ENCODE measurements around the gene ARID1A. TPM values are rescaled to one million over a fixed set of nuclear protein-coding genes. Genes with fewer than 3 reads are reported as not detected.
A peak's percentile ranks its signal among the peaks of the same experiment; 100 is the strongest.

The ARID1A gene
- total and polyA plus RNA-seq, 2 of the 8 experiments (the other 6 are each of a cell fraction or from before 2014, with no cell fraction given), result 52.1 to 103 TPM

- H3K18ac ChIP-seq (ENCODE audit: extremely low read depth, low read length), result no peak overlapping the region
- CTCF ChIA-PET (ENCODE audit: partially characterized antibody), result interaction anchor here (0.6 kb wide), 1 partner anchor 1197 kb away, joined by 3 read pairs; no protein-coding TSS in a partner anchor
These were observed 371 bp downstream of the ARID1A start for GRCh38 chr1:26696119-26696653.

More at GRCh38 chr1:26696119-26696653, 371 bp downstream of the ARID1A start:
- Histone ChIP-seq H2BK12ac (ENCODE audit: low read depth, low read length) (no peak overlapping the region), H2BK120ac (replicated peaks; ENCODE audit: low read depth, low read length) (no peak overlapping the region), H3K27me3 (replicated peaks in 1 of 4; ENCODE audit: control insufficient read depth in 3 of 4, extremely low read depth in 1 of 4, insufficient read depth in 3 of 4, low read length in 3 of 4) (no peaks in the 10 kb centered on the region), H4K8ac (ENCODE audit: extremely low read depth, insufficient read depth, low read length) (peak overlapping the region; percentile 95), H2AK5ac (ENCODE audit: low read depth, low read length) (no peak overlapping the region), H3K14ac (ENCODE audit: insufficient read length) (no peak overlapping the region), H3K23me2 (ENCODE audit: low read depth, low read length) (peaks cover 16% of the 10 kb centered on the region), H4K91ac (replicated peaks; ENCODE audit: insufficient read length, low read length) (no peak overlapping the region), H3K4me1 (replicated peaks in 1 of 4; ENCODE audit: control insufficient read depth in 3 of 4, insufficient read depth in 4 of 4, low read length in 3 of 4) (peaks cover 15 to 24% (median 19%) of the 10 kb centered on the region in 4 experiments; a peak in 6 of 7 replicates), H3K79me2 (ENCODE audit: control insufficient read depth in 1 of 2, insufficient read depth in 2 of 2, low read length in 2 of 2) (peaks cover 42 to 48% of the 10 kb centered on the region in 2 experiments), H3K4me3 (ENCODE audit: extremely low read depth in 1 of 4, insufficient read depth in 2 of 4, low read depth in 3 of 4, low read length in 4 of 4) (peak overlapping the region; percentile 88 to 95 (median 92)), H3K27ac (ENCODE audit: low read depth, low read length) (peak overlapping the region; percentile 91), H2AFZ (ENCODE audit: low read length) (no peak overlapping the region), H2BK15ac (ENCODE audit: low read length) (no peak overlapping the region), H4K20me1 (replicated peaks in 1 of 2; ENCODE audit: control insufficient read depth in 1 of 2, insufficient read depth in 2 of 2, low read length in 2 of 2) (peaks cover 18 to 23% of the 10 kb centered on the region in 2 experiments), H3K9me3 (ENCODE audit: insufficient read depth in 2 of 2, low read depth in 1 of 2, low read length in 1 of 2) (no peaks in the 10 kb centered on the region), H3K4me2 (ENCODE audit: insufficient read depth in 1 of 2, low read depth in 2 of 2, low read length in 2 of 2) (peak overlapping the region in 1 of 2 experiments; percentile 87; a peak in 3 of 4 replicates), H3K23ac (ENCODE audit: insufficient read length) (no peak overlapping the region), H3K9ac (replicated peaks in 1 of 4; ENCODE audit: extremely low read depth in 1 of 4, low read depth in 3 of 4, low read length in 3 of 4) (peak overlapping the region in 3 of 4 experiments; percentile 87 to 98 (median 89); a peak in 6 of 7 replicates), H2BK5ac (ENCODE audit: low read depth, low read length) (peak overlapping the region; percentile 78; the same call in 1 of the 2 replicates), H3K4ac (replicated peaks; ENCODE audit: insufficient read length, low read depth, low read length) (no peak overlapping the region), H2BK20ac (ENCODE audit: low read length) (no peak overlapping the region), H4K5ac (ENCODE audit: insufficient read length, low read depth, low read length) (no peak overlapping the region), H3K56ac (replicated peaks; ENCODE audit: insufficient read length, low read depth, low read length) (no peak overlapping the region), H3K79me1 (ENCODE audit: low read depth, low read length) (peaks cover 2% of the 10 kb centered on the region; the same call in 1 of the 2 replicates), H3K36me3 (ENCODE audit: control insufficient read depth in 2 of 4, insufficient read depth in 4 of 4, low read length in 3 of 4) (peaks cover 0 to 8% (median 0%) of the 10 kb centered on the region in 4 experiments; a peak in 2 of 8 replicates)
- FAIRE-seq (no peak), DNase-seq (ENCODE audit: low read depth in 1 of 2, low spot score in 2 of 2) (no peak)
- TF ChIP-seq POLR2A (IDR thresholded peaks at IDR 0.05; ENCODE audit: control extremely low read depth in 1 of 2, low read depth in 2 of 2, low read length in 2 of 2), result 0 out of 3 replicates have a peak, but pooled peaks of 1 of the 2 experiments have one; percentile 69
- TF ChIP-seq JUND (IDR thresholded peaks at IDR 0.05; ENCODE audit: low read length), result no peak
- POLR2A ChIA-PET (ENCODE audit: partially characterized antibody), result interaction anchor here (1.2 to 14.4 kb wide), 11 partner anchors 10 to 279 kb away, joined by 3 to 256 read pairs (median 5); partner anchors contain the start of gene PIGV
- no CpG with 5 or more reads among the region's 72 CpGs for WGBS, 2 experiments (ENCODE audit: extremely low coverage in 1 of 2, insufficient coverage in 1 of 2, insufficient read length in 1 of 2, insufficient replicate concordance in 2 of 2, low coverage in 1 of 2, low lambda C conversion rate in 2 of 2, missing lambda C conversion rate in 1 of 2)

Data from H1 (cell line).